Activated CD8-positive, alpha-beta T cell treated with anti-CD3 and anti-CD28 coated beads, Interleukin-2, amount 10 ng/mL, durations not matched to agents 7 days and 5 days (primary cell): ENCODE results near the gene PADI6. TPM values are rescaled to one million over a fixed set of nuclear protein-coding genes. Genes with fewer than 3 reads are reported as not detected.
A peak's percentile ranks its signal among the peaks of the same experiment; 100 is the strongest.
"Not testable (repeated sequence)": the region's sequence is repeated elsewhere in the genome, so short reads cannot be mapped to it uniquely, and the experiment has no call there.

Source experiments
- ATAC-seq: fragments of 150-1000 bp; cut with Tn5 transposase; one replicate; pipeline ENCODE4 v1.10.0; 2021; ENCODE audit warnings: moderate library complexity
- CTCF ChIA-PET: fragments of 350-600 bp; sonication (Branson Sonifier 250); formaldehyde crosslinking; loops from one replicate; lab custom pipeline; 2021; ENCODE audit warnings: antibody characterized with exemption; lab: Charles Lee
- POLR2A ChIA-PET: fragments of 350-600 bp; sonication (Branson Sonifier 250); formaldehyde crosslinking; loops from one replicate; lab custom pipeline; 2021; ENCODE audit warnings: antibody characterized with exemption; lab: Charles Lee
- DNase-seq: peaks from one replicate; pipeline ENCODE4 v3.0.0-alpha.2; 2020
- H3K27ac Mint-ChIP-seq: one replicate; pipeline ENCODE4 v1.8.0; 2021; ENCODE audit warnings: mild to moderate bottlenecking, mixed read lengths
- H3K27me3 Mint-ChIP-seq: one replicate; pipeline ENCODE4 v1.8.0; 2021; ENCODE audit warnings: low read depth, mixed read lengths
- H3K36me3 Mint-ChIP-seq: one replicate; pipeline ENCODE4 v1.8.0; 2021; ENCODE audit warnings: low read depth, mixed read lengths
- H3K4me1 Mint-ChIP-seq: one replicate; pipeline ENCODE4 v1.8.0; 2021; ENCODE audit warnings: low read depth, mixed read lengths
- H3K4me3 Mint-ChIP-seq: one replicate; pipeline ENCODE4 v1.8.0; 2021; ENCODE audit warnings: mild to moderate bottlenecking, mixed read lengths
- H3K9me3 Mint-ChIP-seq: one replicate; pipeline ENCODE4 v1.8.0; 2022; ENCODE audit warnings: mixed read lengths; ENCODE audit not compliant: insufficient read depth
- total RNA-seq, 2 experiments: library from RNA; stranded (reverse); gene quantifications; one replicate each; pipeline ENCODE4 v1.2.3, GENCODE V29; 2021

PADI6 gene
- total RNA-seq, 2 experiments from 2014 or later: not detected

- POLR2A ChIA-PET: no interaction called here
- peaks cover 4% of the 10 kb centered on the region for H3K4me1 Mint-ChIP-seq
- no peak overlapping the region for H3K4me3 Mint-ChIP-seq
- no peak overlapping the region for H3K27ac Mint-ChIP-seq
- ATAC-seq: no peak
- H3K9me3 Mint-ChIP-seq: no peaks in the 10 kb centered on the region
- no peak for DNase-seq
- H3K36me3 Mint-ChIP-seq: no peaks in the 10 kb centered on the region
- CTCF ChIA-PET: no interaction called here
- no peaks in the 10 kb centered on the region for H3K27me3 Mint-ChIP-seq
Measured at GRCh38 chr1:17392199-17392740, 20.3 kb downstream of the PADI6 start.

- no peak overlapping the region for H3K27ac Mint-ChIP-seq
- CTCF ChIA-PET: no interaction called here
Measured at GRCh38 chr1:17393230-17393629, 21.2 kb downstream of the PADI6 start.

GRCh38 chr1:17397910-17398695 lies 26.1 kb downstream of the PADI6 start:
- DNase-seq (no peak), ATAC-seq (no peak)
- CTCF ChIA-PET: no interaction called here
- H3K36me3 Mint-ChIP-seq: no peaks in the 10 kb centered on the region
- H3K27me3 Mint-ChIP-seq: no peaks in the 10 kb centered on the region
- H3K4me3 Mint-ChIP-seq: no peak overlapping the region
- no peaks in the 10 kb centered on the region for H3K9me3 Mint-ChIP-seq
- H3K4me1 Mint-ChIP-seq: peaks cover 1% of the 10 kb centered on the region
- POLR2A ChIA-PET: no interaction called here
- H3K27ac Mint-ChIP-seq: no peak overlapping the region

More at GRCh38 chr1:17393230-17393629, 21.2 kb downstream of the PADI6 start:
- H3K9me3 Mint-ChIP-seq: no peaks in the 10 kb centered on the region
- DNase-seq (no peak), ATAC-seq (no peak)
- H3K36me3 Mint-ChIP-seq: no peaks in the 10 kb centered on the region
- no peaks in the 10 kb centered on the region for H3K27me3 Mint-ChIP-seq
- peaks cover 4% of the 10 kb centered on the region for H3K4me1 Mint-ChIP-seq
- H3K4me3 Mint-ChIP-seq: no peak overlapping the region
- POLR2A ChIA-PET: no interaction called here

GRCh38 chr1:17400725-17401341 lies 28.8 kb downstream of the PADI6 start:
- ChIA-PET POLR2A (no interaction called here), CTCF (no interaction called here)
- no peaks in the 10 kb centered on the region for H3K4me1 Mint-ChIP-seq
- no peak for ATAC-seq
- H3K27me3 Mint-ChIP-seq: no peaks in the 10 kb centered on the region
- no peak overlapping the region for H3K27ac Mint-ChIP-seq
- no peak for DNase-seq
- no peaks in the 10 kb centered on the region for H3K9me3 Mint-ChIP-seq
- no peaks in the 10 kb centered on the region for H3K36me3 Mint-ChIP-seq
- no peak overlapping the region for H3K4me3 Mint-ChIP-seq

GRCh38 chr1:17401841-17402240 lies 29.8 kb downstream of the PADI6 start:
- Mint-ChIP-seq H3K27ac (no peak overlapping the region), H3K27me3 (no peaks in the 10 kb centered on the region), H3K4me3 (no peak overlapping the region), H3K36me3 (peaks cover 2% of the 10 kb centered on the region), H3K4me1 (no peaks in the 10 kb centered on the region), H3K9me3 (no peaks in the 10 kb centered on the region)
- ATAC-seq (no peak), DNase-seq (no peak)
- ChIA-PET CTCF (no interaction called here), POLR2A (no interaction called here)

- POLR2A ChIA-PET: no interaction called here
- ATAC-seq: no peak
- H3K4me1 Mint-ChIP-seq: no peaks in the 10 kb centered on the region
- CTCF ChIA-PET: no interaction called here
- no peak for DNase-seq
- H3K27me3 Mint-ChIP-seq: no peaks in the 10 kb centered on the region
- no peak overlapping the region for H3K27ac Mint-ChIP-seq
- no peak overlapping the region for H3K4me3 Mint-ChIP-seq
- H3K9me3 Mint-ChIP-seq: no peaks in the 10 kb centered on the region
- H3K36me3 Mint-ChIP-seq: peaks cover 9% of the 10 kb centered on the region
Measured at GRCh38 chr1:17403081-17403480, 31.1 kb downstream of the PADI6 start.

GRCh38 chr1:17404034-17404684 lies 32.2 kb downstream of the PADI6 start:
- H3K9me3 Mint-ChIP-seq: no peaks in the 10 kb centered on the region
- POLR2A ChIA-PET: no interaction called here
- CTCF ChIA-PET: no interaction called here
- ATAC-seq: no peak
- no peak overlapping the region for H3K27ac Mint-ChIP-seq
- DNase-seq: no peak
- no peaks in the 10 kb centered on the region for H3K27me3 Mint-ChIP-seq
- H3K4me3 Mint-ChIP-seq: no peak overlapping the region
- H3K4me1 Mint-ChIP-seq: no peaks in the 10 kb centered on the region
- H3K36me3 Mint-ChIP-seq: peaks cover 19% of the 10 kb centered on the region

GRCh38 chr1:17404820-17405219 lies 32.8 kb downstream of the PADI6 start:
- no peak for DNase-seq
- CTCF ChIA-PET: no interaction called here
- peaks cover 23% of the 10 kb centered on the region for H3K36me3 Mint-ChIP-seq
- POLR2A ChIA-PET: no interaction called here
- H3K4me3 Mint-ChIP-seq: no peak overlapping the region
- no peaks in the 10 kb centered on the region for H3K27me3 Mint-ChIP-seq
- H3K4me1 Mint-ChIP-seq: no peaks in the 10 kb centered on the region
- no peaks in the 10 kb centered on the region for H3K9me3 Mint-ChIP-seq
- H3K27ac Mint-ChIP-seq: no peak overlapping the region
- ATAC-seq: no peak

- DNase-seq (peak; percentile 54), ATAC-seq (peak; percentile 81)
- POLR2A ChIA-PET: interaction anchor here (0.8 kb wide), 1 partner anchor 30 kb away, joined by 5 read pairs; no protein-coding TSS in a partner anchor
- Mint-ChIP-seq H3K4me1 (peaks cover 3% of the 10 kb centered on the region), H3K36me3 (peaks cover 34% of the 10 kb centered on the region), H3K27me3 (no peaks in the 10 kb centered on the region), H3K4me3 (no peak overlapping the region), H3K27ac (no peak overlapping the region), H3K9me3 (no peaks in the 10 kb centered on the region)
- CTCF ChIA-PET: interaction anchor here (0.9 to 1.2 kb wide), 2 partner anchors 13 to 15 kb away, joined by 3 read pairs; no protein-coding TSS in a partner anchor
Measured at GRCh38 chr1:17405898-17406759, 34.1 kb downstream of the PADI6 start.

- ChIA-PET CTCF (interaction anchor here (0.9 to 1.2 kb wide), 2 partner anchors 12 to 14 kb away, joined by 3 read pairs; no protein-coding TSS in a partner anchor), POLR2A (interaction anchor here (0.8 kb wide), 1 partner anchor 29 kb away, joined by 5 read pairs; no protein-coding TSS in a partner anchor)
- H3K4me3 Mint-ChIP-seq, H3K27me3 Mint-ChIP-seq, DNase-seq, H3K4me1 Mint-ChIP-seq, H3K27ac Mint-ChIP-seq, H3K9me3 Mint-ChIP-seq, ATAC-seq: not testable (repeated sequence)
- peaks cover 40% of the 10 kb centered on the region for H3K36me3 Mint-ChIP-seq
Measured at GRCh38 chr1:17406760-17407475, 34.9 kb downstream of the PADI6 start.
